ENCODE measurements around the gene SMIM38. TPM values are rescaled to one million over a fixed set of nuclear protein-coding genes. Genes with fewer than 3 reads are reported as not detected.
A peak's percentile ranks its signal among the peaks of the same experiment; 100 is the strongest.

The SMIM38 gene
- total RNA-seq, 3 donors from 2014 or later: 2.2 TPM; not detected in 2

- Histone ChIP-seq H3K4me3 (no peak overlapping the region), H3K36me3 (ENCODE audit: low read depth) (no peaks in the 10 kb centered on the region), H3K4me1 (ENCODE audit: low read depth) (no peaks in the 10 kb centered on the region), H3K9me3 (no peaks in the 10 kb centered on the region)
- DNase-seq: no peak
- no peak for TF ChIP-seq CTCF (IDR thresholded peaks at IDR 0.05)
- intact Hi-C loops (cut with DNase I, micrococcal nuclease): no loop called here
- no peak for ATAC-seq
Measured at GRCh38 chr11:69156235-69156639, 502 bp downstream of the SMIM38 start.

DNA sequence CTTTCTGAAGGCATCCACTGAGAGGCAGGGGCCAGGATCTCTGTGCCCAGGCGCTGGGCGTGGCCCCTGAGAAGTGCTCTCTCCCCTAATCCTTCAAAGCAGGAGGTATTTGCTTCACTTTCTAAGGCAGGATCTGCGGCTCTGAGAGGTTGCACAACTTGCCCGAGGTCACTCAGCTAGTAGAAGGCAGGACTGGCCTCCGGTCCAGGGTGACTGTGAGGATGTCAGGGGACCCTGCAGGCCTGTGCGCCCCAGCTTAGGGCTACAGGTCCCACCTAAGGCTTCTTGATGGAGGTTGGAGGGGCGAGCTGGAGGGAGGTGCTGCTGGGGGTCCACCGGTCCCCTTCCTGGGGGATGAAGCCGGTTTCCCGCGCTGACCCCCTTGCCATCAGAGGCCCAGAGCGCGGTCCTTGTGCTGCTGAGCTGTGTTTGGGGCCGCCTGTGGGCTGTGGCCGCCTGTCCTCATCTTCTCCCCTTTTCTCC, 979 bp downstream of the SMIM38 start:
- Histone ChIP-seq H3K36me3 (ENCODE audit: low read depth) (no peaks in the 10 kb centered on the region), H3K4me1 (ENCODE audit: low read depth) (no peaks in the 10 kb centered on the region), H3K4me3 (no peak overlapping the region), H3K9me3 (no peaks in the 10 kb centered on the region)
- no peak for TF ChIP-seq CTCF (IDR thresholded peaks at IDR 0.05)
- DNase-seq (no peak), ATAC-seq (no peak)
- intact Hi-C loops (cut with DNase I, micrococcal nuclease): no loop called here

DNA sequence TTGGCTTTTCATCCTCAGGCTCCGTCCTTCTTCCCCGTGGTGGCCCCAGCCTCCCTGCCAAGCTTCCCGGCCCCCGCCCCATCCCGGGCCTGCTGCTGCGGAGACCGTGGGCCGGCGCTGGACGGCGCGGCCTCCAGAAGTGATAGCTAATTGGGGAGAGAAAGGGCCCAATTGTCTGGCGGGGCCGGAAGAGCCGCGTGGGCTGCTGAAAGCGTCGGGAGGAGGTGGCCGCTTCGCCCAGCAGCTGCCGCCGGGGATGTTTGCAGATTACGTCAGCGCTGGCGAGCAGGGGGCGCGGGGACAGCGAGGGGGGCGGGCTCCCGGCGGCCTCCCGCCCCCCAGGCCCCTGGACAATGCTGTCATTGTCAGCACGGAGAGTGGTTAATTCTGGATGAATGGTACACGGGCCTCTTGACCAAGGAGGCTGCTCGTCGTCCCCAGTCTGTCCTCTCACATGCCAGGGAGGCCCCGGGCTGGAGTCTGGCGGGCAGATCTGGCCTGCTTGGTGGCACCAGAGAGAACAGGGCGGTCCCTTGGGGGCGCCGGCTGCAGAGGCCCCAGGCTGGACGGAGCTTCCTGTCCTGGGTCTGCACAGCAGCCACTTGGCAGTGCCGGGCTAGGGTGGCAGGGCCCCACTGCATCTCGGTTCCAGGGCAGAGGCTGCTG, 1.6 kb downstream of the SMIM38 start:
- H3K9me3 ChIP-seq: no peaks in the 10 kb centered on the region
- intact Hi-C loops (cut with DNase I, micrococcal nuclease): no loop called here
- TF ChIP-seq CTCF (IDR thresholded peaks at IDR 0.05): no peak
- DNase-seq (no peak), ATAC-seq (peak; percentile 55)
- no peak overlapping the region for H3K4me3 ChIP-seq
- H3K4me1 ChIP-seq (ENCODE audit: low read depth): no peaks in the 10 kb centered on the region
- H3K36me3 ChIP-seq (ENCODE audit: low read depth): no peaks in the 10 kb centered on the region

GRCh38 chr11:69157822-69158231, 2.1 kb downstream of the SMIM38 start:
- DNase-seq (no peak), ATAC-seq (no peak)
- H3K36me3 ChIP-seq (ENCODE audit: low read depth): no peaks in the 10 kb centered on the region
- H3K4me3 ChIP-seq: no peak overlapping the region
- no peaks in the 10 kb centered on the region for H3K9me3 ChIP-seq
- no peak for TF ChIP-seq CTCF (IDR thresholded peaks at IDR 0.05)
- intact Hi-C loops (cut with DNase I, micrococcal nuclease): no loop called here
- H3K4me1 ChIP-seq (ENCODE audit: low read depth): no peaks in the 10 kb centered on the region

DNA sequence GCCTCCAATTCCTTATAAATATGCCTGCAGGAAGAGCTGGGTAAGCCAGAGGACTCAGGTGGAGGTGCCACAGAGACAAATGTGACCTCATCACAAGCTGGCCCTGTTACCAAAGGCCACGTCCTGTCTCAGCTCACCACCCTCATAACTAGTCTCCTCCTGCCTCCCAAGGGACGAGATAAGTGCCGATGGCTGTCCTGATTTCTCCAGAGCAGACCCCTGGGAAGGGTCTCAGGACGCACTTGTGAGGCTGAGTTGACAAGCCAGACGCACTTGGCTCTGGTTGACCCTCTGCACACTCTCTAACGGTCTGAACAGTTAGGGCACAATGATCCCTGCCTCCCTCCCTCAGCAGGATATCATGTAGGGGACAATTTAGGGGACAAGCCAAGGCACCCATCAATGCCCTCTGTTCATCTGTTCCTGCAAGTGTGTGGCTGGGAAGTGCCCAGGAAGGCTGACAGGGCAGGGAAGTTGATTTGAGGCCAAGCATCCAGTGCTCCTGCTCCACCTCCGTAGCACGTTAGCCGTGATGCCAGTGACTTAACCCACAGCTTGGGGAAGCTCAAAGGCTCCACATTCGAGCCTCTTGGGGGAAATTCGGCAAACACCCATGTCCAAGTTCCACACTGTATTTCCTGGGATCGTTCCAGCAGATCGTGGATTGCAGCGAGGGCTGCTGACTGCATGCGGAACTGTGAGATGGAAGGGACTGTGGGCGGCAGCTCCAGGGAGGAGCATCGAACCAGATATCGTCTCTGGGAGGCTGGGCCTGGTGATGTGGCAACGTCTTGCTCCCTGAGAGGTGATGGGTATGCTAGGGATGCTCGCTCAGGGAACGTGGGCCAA, 2.8 kb downstream of the SMIM38 start:
- intact Hi-C loops (cut with DNase I, micrococcal nuclease): no loop called here
- no peak for TF ChIP-seq CTCF (IDR thresholded peaks at IDR 0.05)
- Histone ChIP-seq H3K36me3 (ENCODE audit: low read depth) (no peaks in the 10 kb centered on the region), H3K4me1 (ENCODE audit: low read depth) (no peaks in the 10 kb centered on the region), H3K4me3 (no peak overlapping the region), H3K9me3 (no peaks in the 10 kb centered on the region)
- ATAC-seq (no peak), DNase-seq (no peak)

All from mucosa of descending colon (tissue), 3 donors.